Right lobe of liver (tissue), 6 donors: ENCODE measurements around the gene ATAD3A. TPM values are rescaled to one million over a fixed set of nuclear protein-coding genes. Genes with fewer than 3 reads are reported as not detected.

Source experiments
- ATAC-seq, 4 donors: fragments of 200-7000 bp; cut with Tn5 transposase; one replicate each; pipeline ENCODE4 v1.9.1; 2020; ENCODE audit warnings: mild to moderate bottlenecking in 4 of 4, moderate library complexity in 4 of 4
- DNase-seq, 3 donors: peaks; one replicate each; pipeline ENCODE4 v3.0.0-alpha.2; 2020
- H3K27ac ChIP-seq, 3 donors: fragments of 200-600 bp; one replicate each; pipeline ENCODE4 v1.8.0; 2022
- H3K27me3 ChIP-seq, 2 donors: fragments of 200-600 bp; one replicate each; pipeline ENCODE4 v1.8.0; 2022
- H3K36me3 ChIP-seq, 4 donors: fragments of 200-600 bp; sonication (generic) in 1 of 4; one replicate each; pipeline versions ENCODE4 v1.5.1 to v1.8.0; 2017 to 2022; ENCODE audit warnings: control low read depth in 1 of 4
- H3K4me1 ChIP-seq, 4 donors: fragments of 200-600 bp; sonication (generic) in 1 of 4; one replicate each; pipeline versions ENCODE4 v1.5.1 to v1.8.0; 2017 to 2022; ENCODE audit warnings: control low read depth in 1 of 4
- H3K4me3 ChIP-seq, 3 donors: fragments of 200-600 bp; one replicate each; pipeline ENCODE4 v1.8.0; 2022
- H3K9me3 ChIP-seq, 4 donors: fragments of 200-600 bp; sonication (generic) in 1 of 4; one replicate each; pipeline versions ENCODE4 v1.5.1 to v1.8.0; 2017 to 2022; ENCODE audit warnings: control low read depth in 1 of 4
- POLR2A ChIP-seq: fragments of 450-650 bp; IDR thresholded peaks from one replicate; pipeline ENCODE4 v1.6.1; 2017; ENCODE audit warnings: antibody characterized with exemption, mild to moderate bottlenecking
- WGBS: methylation state at CpG from one replicate; pipeline ENCODE4 v1.1.6; 2018; ENCODE audit warnings: low coverage, low lambda C conversion rate; ENCODE audit not compliant: insufficient coverage; ENCODE audit errors: missing lambda C conversion rate; 5-methylcytosine and 5-hydroxymethylcytosine counted together
- intact Hi-C, 2 donors: fragments of 100-400 bp; cut with DNase I; formaldehyde crosslinking; loops; one replicate each; pipeline versions ENCODE4 v1.11.2 to v1.14.1; 2022
- total RNA-seq, 6 experiments: library from RNA; depleted of rRNA in 2 of 6; stranded (reverse); fragments of >200 nt in 2 of 6; fragmentation: NEBNext Ultra II Directional in 3 of 6; extraction: Animal tissue kit (Norgen Biotek cat#: 25700) in 3 of 6; gene quantifications; one replicate each; pipeline versions ENCODE4 v1.1.0 to v1.2.4, GENCODE V29; 2016 to 2023
- TF ChIP-seq, protein P1 (sequence below), 4 donors: fragments of 200-600 bp in 3 of 4; fragments of 450-650 bp in 1 of 4; IDR thresholded peaks; one replicate each; pipeline versions ENCODE4 v1.5.1 to v1.8.0; 2016 to 2022; ENCODE audit warnings: antibody characterized with exemption in 4 of 4, mild to moderate bottlenecking in 2 of 4
- donor health status: DM: no; HTN: yes; CAD: no.
- donor health status: DM: no; HTN: no; CAD: no.
- donor health status: DM: no; HTN: no; CAD: no.
- donor health status: DM: no; HTN: yes; CAD: no.
- donor health status: DM: no; HTN: yes; CAD: no.

ATAD3A gene
- total RNA-seq, 6 experiments from 2014 or later: 10.8 to 31.7 (median 13.1) TPM

GRCh38 chr1:1487701-1488100 lies 24.3 kb upstream of the ATAD3A start:
- Histone ChIP-seq H3K27me3 (no peaks in the 10 kb centered on the region), H3K4me1 (peaks cover 0 to 9% (median 3%) of the 10 kb centered on the region in 4 donors), H3K27ac (no peak overlapping the region), H3K9me3 (no peaks in the 10 kb centered on the region), H3K36me3 (peaks cover 0 to 22% (median 11%) of the 10 kb centered on the region in 4 donors), H3K4me3 (no peak overlapping the region)
- no peak for TF ChIP-seq POLR2A
- TF ChIP-seq, protein P1, sequence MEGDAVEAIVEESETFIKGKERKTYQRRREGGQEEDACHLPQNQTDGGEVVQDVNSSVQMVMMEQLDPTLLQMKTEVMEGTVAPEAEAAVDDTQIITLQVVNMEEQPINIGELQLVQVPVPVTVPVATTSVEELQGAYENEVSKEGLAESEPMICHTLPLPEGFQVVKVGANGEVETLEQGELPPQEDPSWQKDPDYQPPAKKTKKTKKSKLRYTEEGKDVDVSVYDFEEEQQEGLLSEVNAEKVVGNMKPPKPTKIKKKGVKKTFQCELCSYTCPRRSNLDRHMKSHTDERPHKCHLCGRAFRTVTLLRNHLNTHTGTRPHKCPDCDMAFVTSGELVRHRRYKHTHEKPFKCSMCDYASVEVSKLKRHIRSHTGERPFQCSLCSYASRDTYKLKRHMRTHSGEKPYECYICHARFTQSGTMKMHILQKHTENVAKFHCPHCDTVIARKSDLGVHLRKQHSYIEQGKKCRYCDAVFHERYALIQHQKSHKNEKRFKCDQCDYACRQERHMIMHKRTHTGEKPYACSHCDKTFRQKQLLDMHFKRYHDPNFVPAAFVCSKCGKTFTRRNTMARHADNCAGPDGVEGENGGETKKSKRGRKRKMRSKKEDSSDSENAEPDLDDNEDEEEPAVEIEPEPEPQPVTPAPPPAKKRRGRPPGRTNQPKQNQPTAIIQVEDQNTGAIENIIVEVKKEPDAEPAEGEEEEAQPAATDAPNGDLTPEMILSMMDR (IDR thresholded peaks at IDR 0.05): no peak
- no peak for DNase-seq
- WGBS: no CpG with 5 or more reads among the region's 18 CpGs
- ATAC-seq: no peak
- intact Hi-C loops: no loop called here

GRCh38 chr1:1489231-1489630 lies 22.7 kb upstream of the ATAD3A start:
- no peaks in the 10 kb centered on the region for H3K9me3 ChIP-seq
- ATAC-seq: no peak
- no peak overlapping the region for H3K27ac ChIP-seq
- no peaks in the 10 kb centered on the region for H3K27me3 ChIP-seq
- intact Hi-C loops: no loop called here
- no peak overlapping the region for H3K4me3 ChIP-seq
- no CpG with 5 or more reads among the region's 16 CpGs for WGBS
- TF ChIP-seq POLR2A: no peak
- TF ChIP-seq, protein P1 (IDR thresholded peaks at IDR 0.05): no peak
- peaks cover 0 to 15% (median 10%) of the 10 kb centered on the region in 4 donors for H3K36me3 ChIP-seq
- no peak for DNase-seq
- peaks cover 0 to 9% (median 3%) of the 10 kb centered on the region in 4 donors for H3K4me1 ChIP-seq

DNA sequence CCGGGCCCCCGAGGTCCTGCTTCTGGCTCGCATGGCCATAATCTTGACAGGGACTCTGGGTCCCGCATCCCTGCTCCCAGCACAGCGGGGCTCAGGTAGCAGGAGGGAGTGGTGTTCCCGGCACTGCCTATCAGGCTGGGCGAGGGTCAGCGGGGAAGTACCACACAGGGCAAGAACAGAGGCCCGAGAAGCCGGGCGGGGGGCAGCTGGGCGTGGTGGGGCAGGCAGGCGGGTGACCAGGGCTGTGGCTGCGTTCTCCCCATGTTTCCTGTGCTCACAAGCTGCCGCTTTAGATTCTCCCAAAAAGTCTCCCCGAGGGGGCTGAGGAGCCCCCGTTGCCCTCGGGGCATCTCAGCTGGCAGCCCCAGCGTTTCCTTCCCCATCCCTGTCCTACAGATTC lies 22.1 kb upstream of the ATAD3A start:
- WGBS: no CpG with 5 or more reads among the region's 19 CpGs
- DNase-seq (no peak), ATAC-seq (no peak)
- intact Hi-C loops: no loop called here
- no peak overlapping the region for H3K27ac ChIP-seq
- no peak for TF ChIP-seq POLR2A
- TF ChIP-seq, protein P1 (IDR thresholded peaks at IDR 0.05): no peak
- no peaks in the 10 kb centered on the region for H3K9me3 ChIP-seq
- H3K27me3 ChIP-seq: no peaks in the 10 kb centered on the region
- H3K4me1 ChIP-seq: peaks cover 0 to 9% (median 3%) of the 10 kb centered on the region in 4 donors
- H3K4me3 ChIP-seq: no peak overlapping the region
- H3K36me3 ChIP-seq: peaks cover 0 to 15% (median 10%) of the 10 kb centered on the region in 4 donors

DNA sequence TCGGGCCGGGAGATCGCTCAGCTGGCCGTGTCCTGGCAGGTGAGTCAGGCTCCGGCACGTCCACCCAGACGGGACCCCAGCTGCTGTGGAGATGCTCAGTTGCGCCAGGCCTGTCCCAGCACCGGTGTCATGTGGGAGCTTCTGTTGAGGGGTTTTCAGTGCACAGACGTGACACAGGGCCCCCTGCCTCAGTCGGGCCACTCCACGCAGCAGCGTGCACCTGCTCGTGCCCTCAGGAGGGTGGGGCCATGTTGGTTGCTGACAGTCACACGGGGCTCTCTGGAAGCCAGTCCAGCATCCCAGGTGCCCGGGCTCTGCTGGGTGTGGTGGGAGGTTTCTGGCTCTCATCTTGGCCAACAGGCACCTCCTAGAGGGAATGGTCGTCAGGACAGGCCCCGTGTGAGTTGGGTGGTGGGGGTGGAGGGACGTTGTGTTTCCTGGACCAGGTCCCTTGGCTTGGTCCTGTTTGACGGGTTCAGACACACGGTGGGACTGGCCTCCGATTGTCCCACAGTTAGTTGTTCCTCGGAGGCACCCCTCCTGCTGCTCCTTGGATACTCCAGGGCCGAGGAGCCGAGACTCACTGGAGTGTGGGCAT lies 21.2 kb upstream of the ATAD3A start:
- H3K9me3 ChIP-seq: no peaks in the 10 kb centered on the region
- peaks cover 0 to 9% (median 3%) of the 10 kb centered on the region in 4 donors for H3K4me1 ChIP-seq
- peaks cover 0 to 15% (median 10%) of the 10 kb centered on the region in 4 donors for H3K36me3 ChIP-seq
- 98% methylated on average over 8 of the region's 25 CpGs for WGBS
- no peak for ATAC-seq
- no peaks in the 10 kb centered on the region for H3K27me3 ChIP-seq
- no peak for DNase-seq
- intact Hi-C loops: no loop called here
- H3K27ac ChIP-seq: no peak overlapping the region
- H3K4me3 ChIP-seq: no peak overlapping the region
- no peak for TF ChIP-seq POLR2A
- TF ChIP-seq, protein P1 (IDR thresholded peaks at IDR 0.05): no peak
